Smooth muscle cell of the pulmonary artery (primary cell): ENCODE results near the gene OLFML2B. TPM values are rescaled to one million over a fixed set of nuclear protein-coding genes. Genes with fewer than 3 reads are reported as not detected.

Source experiments
- total RNA-seq: library from RNA; depleted of rRNA; stranded (reverse); fragments of >200 nt; gene quantifications from 2 replicates; pipeline ENCODE4 v1.2.3, GENCODE V29; 2014

Gene OLFML2B
- total RNA-seq, result 2.2 and 19.4 TPM in 2 replicates

DNA sequence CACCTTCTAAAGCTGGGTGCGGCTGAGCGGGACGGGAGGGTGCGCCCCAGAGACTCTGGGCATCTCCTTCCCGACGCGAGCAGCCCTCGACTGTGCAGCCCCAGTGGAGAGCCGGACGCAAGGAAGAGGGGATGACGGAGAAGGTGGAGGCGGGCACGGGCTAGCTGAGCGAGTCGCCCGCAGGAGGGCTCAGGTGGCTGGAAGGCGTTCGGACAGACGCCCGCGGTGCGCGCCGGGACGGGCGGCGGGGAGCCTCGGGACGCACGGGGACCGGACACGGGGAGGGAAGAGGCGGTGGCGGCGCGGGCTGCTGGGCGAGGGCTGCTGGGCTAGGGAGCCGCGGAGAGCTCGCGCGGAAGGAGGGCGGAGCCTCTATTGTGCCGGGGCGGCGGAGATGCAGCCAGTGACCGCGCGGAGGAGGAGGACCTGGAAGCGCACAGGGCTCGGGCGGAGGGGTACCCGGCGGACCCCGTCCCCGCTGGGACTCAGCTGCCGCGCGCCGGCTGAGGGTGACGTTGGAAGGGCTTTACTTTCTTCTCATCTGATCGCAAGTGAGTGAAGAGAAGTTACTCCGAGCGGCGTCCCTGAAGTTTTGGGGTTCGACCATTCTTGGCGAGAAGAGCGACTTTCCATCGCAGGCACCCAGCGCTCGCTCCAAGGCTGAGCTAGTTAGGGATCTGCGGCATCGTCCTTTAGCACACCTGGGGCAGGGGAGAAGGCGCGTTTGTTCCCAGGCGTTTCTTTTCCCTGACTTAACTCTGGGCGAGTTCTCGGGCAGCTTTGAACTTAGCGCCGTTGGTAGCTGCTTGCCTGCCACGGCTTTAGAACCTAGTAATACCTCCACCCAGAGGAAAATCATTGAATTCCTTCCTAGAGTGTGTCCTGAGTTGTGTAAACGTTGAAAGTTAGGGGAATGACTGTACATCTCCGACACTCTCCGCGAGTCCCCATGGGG lies at the start of gene OLFML2B:
TSS of gene OLFML2B (minus strand) at position 323 of the 955 bp plus-strand sequence. CDS start 439 bp downstream, outside the sequence.

GRCh38 chr1:162069334-162070093 lies 45.8 kb upstream of the OLFML2B start, which contains the start of gene NOS1AP:
Gene NOS1AP, plus strand, starts transcription at chr1:162069691. Its CDS starts 487 bp downstream, at chr1:162070178.

Other genes starting within 250 kb of the OLFML2B start
- gene NOS1AP, start 45.8 kb upstream of the OLFML2B start, total RNA-seq, result 0.20 TPM in 1 of 2 replicates, not detected in the other